GM21786 (cell line): ENCODE results near the gene CYP21A2.
"Not testable (repeated sequence)": the region's sequence is repeated elsewhere in the genome, so short reads cannot be mapped to it uniquely, and the experiment has no call there.

Source experiments
- ATAC-seq: cut with Tn5 transposase; IDR thresholded peaks from one replicate; pipeline ENCODE4 v1.9.1; 2021; ENCODE audit not compliant: unreplicated experiment

CYP21A2 gene

GRCh38 chr6:32052626-32053025 lies 14.4 kb downstream of the CYP21A2 start:
- not testable (repeated sequence) for ATAC-seq

GRCh38 chr6:32053314-32053713 lies 15.1 kb downstream of the CYP21A2 start:
- ATAC-seq, result not testable (repeated sequence)

GRCh38 chr6:32055756-32056155 lies 17.5 kb downstream of the CYP21A2 start:
- ATAC-seq, result not testable (repeated sequence)

- ATAC-seq, result no peak
Observed at GRCh38 chr6:32056254-32056653, 18.0 kb downstream of the CYP21A2 start.

GRCh38 chr6:32057966-32058365 lies 19.8 kb downstream of the CYP21A2 start:
- no peak for ATAC-seq

GRCh38 chr6:32058511-32058963 lies 20.3 kb downstream of the CYP21A2 start:
- ATAC-seq, result no peak

- ATAC-seq, result no peak
Observed at GRCh38 chr6:32060966-32061655, 22.9 kb downstream of the CYP21A2 start.

- no peak for ATAC-seq
Observed at GRCh38 chr6:32064706-32065105, 26.5 kb downstream of the CYP21A2 start.

- ATAC-seq, result not testable (repeated sequence)
Observed at GRCh38 chr6:32067521-32067920, 29.3 kb downstream of the CYP21A2 start.

- not testable (repeated sequence) for ATAC-seq
Observed at GRCh38 chr6:32068315-32068714, 30.1 kb downstream of the CYP21A2 start.

GRCh38 chr6:32068867-32069266 lies 30.7 kb downstream of the CYP21A2 start:
- no peak for ATAC-seq

GRCh38 chr6:32069460-32069859 lies 31.2 kb downstream of the CYP21A2 start:
- ATAC-seq, result no peak

- ATAC-seq, result no peak
Observed at GRCh38 chr6:32069878-32070515, 31.8 kb downstream of the CYP21A2 start.

GRCh38 chr6:32070814-32071543 lies 32.8 kb downstream of the CYP21A2 start:
- ATAC-seq, result no peak

GRCh38 chr6:32073101-32073500 lies 34.9 kb downstream of the CYP21A2 start:
- no peak for ATAC-seq

- no peak for ATAC-seq
Observed at GRCh38 chr6:32073613-32074012, 35.4 kb downstream of the CYP21A2 start.

GRCh38 chr6:32074996-32075532 lies 36.8 kb downstream of the CYP21A2 start:
- ATAC-seq, result no peak

GRCh38 chr6:32075781-32076180 lies 37.6 kb downstream of the CYP21A2 start:
- no peak for ATAC-seq

- no peak for ATAC-seq
Observed at GRCh38 chr6:32076321-32076809, 38.1 kb downstream of the CYP21A2 start.

GRCh38 chr6:32079566-32080290 lies 41.5 kb downstream of the CYP21A2 start:
- ATAC-seq, result no peak
